ENCODE measurements around the gene NDUFAF4. TPM values are rescaled to one million over a fixed set of nuclear protein-coding genes. Genes with fewer than 3 reads are reported as not detected.

Gene NDUFAF4
- total and polyA plus RNA-seq, 2 donors (not counting 3 experiments of a cell fraction or from before 2014, with no cell fraction given), result 8.8 to 44.6 TPM

GRCh38 chr6:96876886-96877545, 20.7 kb downstream of the NDUFAF4 start:
- POLR2A ChIA-PET, result no interaction called here
- intact Hi-C loops (cut with micrococcal nuclease) (no loop called here), dilution Hi-C loops (cut with MboI; ENCODE audit: extremely low pct_ligation_motif_present, low sequenced_read_pairs) (no loop called here)
- Histone ChIP-seq H3K36me3 (ENCODE audit: control insufficient read depth in 2 of 2, extremely low read depth in 1 of 2, insufficient read depth in 2 of 2, low read length in 2 of 2) (no peaks in the 10 kb centered on the region), H3K9me1 (replicated peaks; ENCODE audit: control insufficient read depth, extremely low read depth, insufficient read depth, low read length) (no peaks in the 10 kb centered on the region), H4K20me1 (replicated peaks; ENCODE audit: control insufficient read depth, extremely low read depth, insufficient read depth, low read length) (no peaks in the 10 kb centered on the region), H2AFZ (ENCODE audit: low read depth, low read length) (no peak overlapping the region), H3K9ac (replicated peaks; ENCODE audit: extremely low read depth, insufficient read depth, low read length) (no peak overlapping the region), H3K4me2 (ENCODE audit: insufficient read depth, low read length) (no peak overlapping the region), H3K4me1 (ENCODE audit: control insufficient read depth, extremely low read depth, insufficient read depth, low read length) (no peaks in the 10 kb centered on the region), H3K79me2 (ENCODE audit: control insufficient read depth, insufficient read depth, low read length) (no peaks in the 10 kb centered on the region), H3K4me3 (replicated peaks in 1 of 3; ENCODE audit: insufficient read depth in 1 of 3, low read depth in 1 of 3, low read length in 3 of 3) (no peak overlapping the region), H3K9me3 (replicated peaks; ENCODE audit: control insufficient read depth, insufficient read depth, low read length) (no peaks in the 10 kb centered on the region), H3K27ac (ENCODE audit: insufficient read depth, low read depth, low read length) (no peak overlapping the region), H3K27me3 (ENCODE audit: control insufficient read depth in 2 of 2, insufficient read depth in 2 of 2, low read length in 2 of 2) (peaks cover 0 to 3% of the 10 kb centered on the region in 2 experiments)
- CTCF ChIA-PET, result no interaction called here
- BruUV-seq (replicated peaks), result no TSS peak
- no peak for DNase-seq (ENCODE audit: low read depth, low spot score)
- TF ChIP-seq MYC (IDR thresholded peaks at IDR 0.05; ENCODE audit: low read depth, low read length) (no peak), POLR2A (IDR thresholded peaks at IDR 0.05; ENCODE audit: low read depth, low read length) (no peak), CTCF (IDR thresholded peaks at IDR 0.05; ENCODE audit: extremely low read depth in 1 of 2, insufficient read depth in 1 of 2, low read depth in 1 of 2, low read length in 2 of 2) (no peak), GATA2 (IDR thresholded peaks at IDR 0.05; ENCODE audit: insufficient read depth, insufficient read length, low read depth, low read length) (no peak), FOS (IDR thresholded peaks at IDR 0.05; ENCODE audit: borderline replicate concordance, insufficient read depth, low read length) (no peak), POLR2AphosphoS5 (IDR thresholded peaks at IDR 0.05; ENCODE audit: insufficient read depth, low read depth, low read length) (no peak), JUN (IDR thresholded peaks at IDR 0.05; ENCODE audit: borderline replicate concordance, insufficient read depth, insufficient read length, low read depth) (no peak), MAX (IDR thresholded peaks at IDR 0.05; ENCODE audit: insufficient read depth, insufficient read length) (no peak), EZH2 (IDR thresholded peaks at IDR 0.05; ENCODE audit: borderline replicate concordance, low read depth, low read length, severe bottlenecking) (no peak)
- FAIRE-seq, result no peak

Data from endothelial cell of umbilical vein (primary cell).